Left renal pelvis (tissue), 4 donors: ENCODE results near the gene PIEZO2. TPM values are rescaled to one million over a fixed set of nuclear protein-coding genes. Genes with fewer than 3 reads are reported as not detected.
"Not testable (repeated sequence)": the region's sequence is repeated elsewhere in the genome, so short reads cannot be mapped to it uniquely, and the experiment has no call there.

Experiments
- DNase-seq, 4 donors: peaks; one replicate each; pipeline ENCODE4 v3.0.0-alpha.2; 2013; ENCODE audit warnings: low read depth in 4 of 4, low spot score in 3 of 4
- polyA plus RNA-seq, 4 donors: library from polyadenylated mRNA; unstranded; fragments of 120-200 nt; gene quantifications; one replicate each; pipeline ENCODE4 v1.2.1, GENCODE V29; 2013; ENCODE audit not compliant: insufficient read length in 4 of 4

Gene PIEZO2
- polyA plus RNA-seq, 4 donors: 14.7 to 30.7 (median 19.1) TPM

GRCh38 chr18:10663750-10664149 lies 485.6 kb downstream of the PIEZO2 start:
- no peak for DNase-seq

- no peak for DNase-seq
Measured at GRCh38 chr18:10661317-10661716, 488.1 kb downstream of the PIEZO2 start.

GRCh38 chr18:10660179-10660884 lies 489.0 kb downstream of the PIEZO2 start:
- peak in 2 of 4 donors; percentile 20 to 24 for DNase-seq

GRCh38 chr18:10659594-10659993 lies 489.8 kb downstream of the PIEZO2 start:
- DNase-seq: no peak

DNA sequence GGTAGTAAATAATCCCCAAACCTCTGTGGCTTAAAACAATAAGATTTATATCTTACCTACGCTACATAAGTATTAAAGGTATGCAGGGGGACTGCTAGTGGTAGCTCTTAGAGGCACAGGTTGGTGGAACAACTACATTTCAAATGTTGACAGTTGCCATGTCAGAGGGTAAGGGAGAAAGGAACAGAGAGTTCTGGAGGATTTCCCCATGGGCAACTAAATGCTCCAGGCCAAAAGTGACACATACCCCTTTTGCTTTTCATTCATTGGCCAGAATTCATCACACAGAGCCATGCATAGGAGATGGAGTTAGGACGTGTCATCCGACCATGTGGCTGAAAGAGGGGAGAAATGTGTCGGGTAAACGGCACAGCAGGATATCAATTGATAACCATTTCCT lies 490.4 kb downstream of the PIEZO2 start:
- no peak for DNase-seq

GRCh38 chr18:10644003-10644402 lies 505.4 kb downstream of the PIEZO2 start:
- DNase-seq: not testable (repeated sequence)

DNA sequence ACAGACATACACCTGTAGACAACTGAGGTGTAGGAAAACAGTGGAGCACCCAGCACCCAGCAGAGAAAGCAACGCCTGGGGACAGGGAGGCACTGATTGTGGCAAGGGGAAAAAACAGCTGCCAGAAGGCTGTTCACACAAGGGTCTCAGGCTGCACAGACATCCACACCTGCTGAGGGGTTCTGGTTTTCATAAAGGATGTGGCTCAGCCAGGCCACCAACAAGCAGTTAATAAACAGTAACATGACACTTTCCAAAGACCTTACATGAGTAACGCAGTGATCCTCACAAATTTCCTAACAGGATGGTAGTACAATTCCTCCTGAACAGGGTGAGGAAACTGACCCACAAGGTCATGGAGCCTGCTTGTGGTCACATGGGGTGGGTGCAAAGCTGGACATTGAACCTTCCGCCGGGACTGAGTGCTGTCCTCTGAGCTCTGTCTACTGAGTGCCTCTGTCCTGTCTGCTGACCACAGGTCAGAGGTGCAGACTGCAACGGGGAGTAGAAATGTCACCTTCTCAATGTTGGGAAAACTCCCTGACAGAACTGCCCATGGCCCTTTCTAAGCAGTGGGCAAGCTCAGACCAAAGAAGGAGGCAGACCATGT lies 506.3 kb downstream of the PIEZO2 start:
- not testable (repeated sequence) for DNase-seq

GRCh38 chr18:10638539-10638885 lies 510.9 kb downstream of the PIEZO2 start:
- not testable (repeated sequence) for DNase-seq

DNA sequence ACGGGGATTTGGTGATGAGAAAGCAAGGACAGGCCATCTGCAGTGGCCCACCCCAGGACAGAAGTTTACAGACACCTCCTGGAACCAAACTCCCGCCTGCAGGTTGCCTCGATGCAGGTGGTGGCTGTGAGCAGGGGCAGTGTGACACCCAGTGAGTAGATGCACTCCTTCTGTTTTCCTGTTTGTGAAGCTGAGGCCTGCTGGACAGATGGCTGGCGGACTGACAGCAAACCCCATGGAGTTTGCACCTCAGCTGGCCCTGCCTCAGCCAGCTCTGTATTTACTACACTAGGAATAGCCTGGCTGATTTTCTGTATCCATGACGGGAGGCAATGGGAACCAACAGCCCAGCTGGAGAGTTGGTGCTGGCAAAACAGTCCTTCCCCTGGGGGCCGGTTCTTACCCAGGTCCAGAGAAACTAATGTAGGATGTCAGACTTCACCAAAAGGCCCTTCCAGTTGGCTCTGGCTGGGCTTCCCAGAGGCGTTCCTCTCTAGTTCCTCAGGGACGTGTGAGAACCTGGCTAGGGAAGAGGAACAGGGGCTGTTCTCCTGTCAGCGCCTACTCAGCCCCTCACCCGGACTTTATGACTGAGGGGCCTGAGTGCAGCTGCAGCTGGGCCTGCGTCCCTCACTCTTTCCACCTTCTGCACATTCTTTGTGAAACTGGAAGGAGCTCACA lies 511.4 kb downstream of the PIEZO2 start:
- not testable (repeated sequence) for DNase-seq

GRCh38 chr18:10629076-10629475 lies 520.3 kb downstream of the PIEZO2 start:
- not testable (repeated sequence) for DNase-seq

- not testable (repeated sequence) for DNase-seq
Measured at GRCh38 chr18:10626606-10627213, 522.7 kb downstream of the PIEZO2 start.

DNA sequence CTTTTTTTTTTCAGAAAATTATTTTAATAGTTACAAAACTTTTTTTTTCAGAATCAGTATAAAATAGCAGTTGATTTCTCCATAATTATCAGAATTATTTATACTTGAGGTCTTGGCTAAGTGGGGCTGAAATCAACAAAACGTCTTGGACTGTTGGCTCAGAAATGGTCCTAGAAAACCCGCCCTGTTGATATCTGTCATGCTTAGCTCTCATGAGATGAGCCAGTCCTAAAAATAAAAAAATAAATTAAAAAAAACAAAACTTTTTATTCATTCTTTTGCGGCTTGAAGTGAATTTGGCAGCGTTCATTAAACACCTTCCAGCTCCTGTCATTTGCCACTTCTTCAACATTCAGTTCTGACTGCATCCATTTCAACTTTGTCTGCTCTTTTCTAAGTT lies 525.8 kb downstream of the PIEZO2 start:
- not testable (repeated sequence) for DNase-seq

- DNase-seq: not testable (repeated sequence)
Measured at GRCh38 chr18:10622982-10623381, 526.4 kb downstream of the PIEZO2 start.

DNA sequence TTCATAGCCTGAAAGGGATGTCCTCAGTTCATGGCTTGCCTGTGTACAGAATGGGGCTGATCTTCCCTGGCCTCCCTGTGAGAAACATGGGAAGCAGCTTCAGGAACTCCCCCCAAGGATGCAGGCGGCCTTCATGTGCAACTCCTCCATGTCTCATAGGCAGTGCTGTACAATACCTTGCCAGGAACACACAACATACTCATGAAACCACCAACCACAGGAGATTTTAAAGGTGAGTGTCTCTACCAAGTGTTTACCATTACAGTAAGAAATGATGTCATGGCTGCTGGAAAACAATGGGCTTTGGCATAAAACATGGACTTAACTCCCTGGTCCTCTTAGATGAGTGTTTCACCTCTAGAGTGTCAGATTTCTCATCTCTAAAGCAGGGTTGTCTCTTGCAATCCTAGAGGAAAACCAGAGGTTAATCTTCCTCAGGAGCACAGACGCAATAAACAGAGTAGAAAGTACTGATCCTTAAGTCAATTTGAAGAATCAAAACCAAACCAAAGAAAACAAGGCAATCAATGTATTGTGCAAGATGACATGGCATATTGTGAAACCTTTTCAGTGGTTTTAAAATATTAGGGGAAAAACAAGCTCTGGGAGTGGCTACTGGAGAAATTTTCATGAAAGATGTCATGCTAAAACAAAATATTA lies 528.6 kb downstream of the PIEZO2 start:
- DNase-seq: not testable (repeated sequence)
